GM12864 (cell line): ENCODE results near the gene DPYSL3.

ENCODE experiments used
- DNase-seq: peaks from one replicate; pipeline ENCODE4 v3.0.0-alpha.2; 2011; ENCODE audit warnings: low read depth
- H3K4me3 ChIP-seq: 2 replicates; pipeline ENCODE4 v1.5.1; 2011; ENCODE audit warnings: mild to moderate bottlenecking, low read depth, low read length, control low read depth
- TF ChIP-seq, protein P1 (sequence below): IDR thresholded peaks from 2 replicates; pipeline ENCODE4 v1.5.1; 2011; ENCODE audit warnings: low read depth, mild to moderate bottlenecking, moderate library complexity, low read length, control low read depth, inconsistent platforms; ENCODE audit errors: missing control alignments

The DPYSL3 gene

DNA sequence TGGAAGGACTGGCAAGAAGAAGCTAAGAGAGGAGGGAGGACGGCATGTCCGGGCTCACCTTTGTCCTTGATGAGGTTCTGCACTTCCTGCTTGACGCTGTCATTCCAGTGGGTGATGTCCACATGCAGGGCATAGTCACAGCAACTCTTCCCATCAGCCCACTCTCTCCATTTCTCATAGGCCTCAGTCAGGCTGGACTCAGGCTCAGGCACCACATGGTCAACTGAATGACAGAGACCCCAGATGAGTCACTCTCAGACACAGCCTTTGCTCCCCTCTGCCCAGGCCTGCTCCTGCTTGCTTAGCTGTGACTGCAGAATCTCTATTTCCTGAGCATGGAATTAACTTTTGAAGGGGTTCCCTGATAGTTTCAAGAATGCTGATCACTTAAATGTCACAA, 94.2 kb downstream of the DPYSL3 start:
- H3K4me3 ChIP-seq, result no peak overlapping the region
- DNase-seq, result no peak
- TF ChIP-seq, protein P1, sequence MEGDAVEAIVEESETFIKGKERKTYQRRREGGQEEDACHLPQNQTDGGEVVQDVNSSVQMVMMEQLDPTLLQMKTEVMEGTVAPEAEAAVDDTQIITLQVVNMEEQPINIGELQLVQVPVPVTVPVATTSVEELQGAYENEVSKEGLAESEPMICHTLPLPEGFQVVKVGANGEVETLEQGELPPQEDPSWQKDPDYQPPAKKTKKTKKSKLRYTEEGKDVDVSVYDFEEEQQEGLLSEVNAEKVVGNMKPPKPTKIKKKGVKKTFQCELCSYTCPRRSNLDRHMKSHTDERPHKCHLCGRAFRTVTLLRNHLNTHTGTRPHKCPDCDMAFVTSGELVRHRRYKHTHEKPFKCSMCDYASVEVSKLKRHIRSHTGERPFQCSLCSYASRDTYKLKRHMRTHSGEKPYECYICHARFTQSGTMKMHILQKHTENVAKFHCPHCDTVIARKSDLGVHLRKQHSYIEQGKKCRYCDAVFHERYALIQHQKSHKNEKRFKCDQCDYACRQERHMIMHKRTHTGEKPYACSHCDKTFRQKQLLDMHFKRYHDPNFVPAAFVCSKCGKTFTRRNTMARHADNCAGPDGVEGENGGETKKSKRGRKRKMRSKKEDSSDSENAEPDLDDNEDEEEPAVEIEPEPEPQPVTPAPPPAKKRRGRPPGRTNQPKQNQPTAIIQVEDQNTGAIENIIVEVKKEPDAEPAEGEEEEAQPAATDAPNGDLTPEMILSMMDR, result no peak

DNA sequence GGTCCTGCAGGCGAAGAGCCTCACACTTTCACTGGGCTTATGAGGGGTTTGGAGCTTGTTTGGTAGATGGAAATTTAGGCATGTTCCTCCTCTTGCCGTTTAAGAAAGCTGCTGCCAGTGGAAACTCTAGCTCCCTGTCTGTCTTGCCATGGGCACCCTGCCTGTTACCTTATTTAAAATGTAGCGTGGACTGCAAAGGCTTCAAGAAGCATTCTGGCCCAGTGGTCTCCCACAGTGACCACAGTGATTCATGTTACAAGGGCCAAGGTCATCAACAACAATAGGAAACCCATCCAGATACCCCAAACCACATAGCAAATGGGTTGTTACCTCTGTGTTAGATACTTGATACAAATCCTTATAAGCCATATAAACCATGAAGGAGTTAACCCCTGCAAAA, 96.6 kb downstream of the DPYSL3 start:
- TF ChIP-seq, protein P1, result no peak

DNA sequence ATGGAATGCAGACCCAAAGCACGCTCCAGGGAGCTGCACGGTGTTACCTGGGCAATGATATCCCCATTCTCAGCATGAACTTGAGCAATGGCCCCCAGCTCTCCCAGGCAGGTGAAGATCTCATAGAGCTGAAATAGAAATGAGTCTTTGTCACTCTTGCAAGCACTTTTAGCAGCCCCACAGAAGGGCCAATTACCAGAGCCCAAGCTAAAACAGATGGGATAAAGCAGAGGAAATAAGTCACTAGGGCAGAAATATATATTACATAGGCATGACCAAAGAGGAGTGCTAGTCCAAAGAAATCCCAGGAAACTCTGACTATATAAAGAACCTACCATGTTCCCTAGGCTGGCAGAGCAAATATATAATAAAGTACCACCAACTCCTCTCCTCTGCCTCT, 97.3 kb downstream of the DPYSL3 start:
- no peak overlapping the region for H3K4me3 ChIP-seq
- TF ChIP-seq, protein P1, result no peak
- DNase-seq, result no peak

More for the DNA sequence above, 96.6 kb downstream of the DPYSL3 start:
- DNase-seq, result no peak
- no peak overlapping the region for H3K4me3 ChIP-seq

DNA sequence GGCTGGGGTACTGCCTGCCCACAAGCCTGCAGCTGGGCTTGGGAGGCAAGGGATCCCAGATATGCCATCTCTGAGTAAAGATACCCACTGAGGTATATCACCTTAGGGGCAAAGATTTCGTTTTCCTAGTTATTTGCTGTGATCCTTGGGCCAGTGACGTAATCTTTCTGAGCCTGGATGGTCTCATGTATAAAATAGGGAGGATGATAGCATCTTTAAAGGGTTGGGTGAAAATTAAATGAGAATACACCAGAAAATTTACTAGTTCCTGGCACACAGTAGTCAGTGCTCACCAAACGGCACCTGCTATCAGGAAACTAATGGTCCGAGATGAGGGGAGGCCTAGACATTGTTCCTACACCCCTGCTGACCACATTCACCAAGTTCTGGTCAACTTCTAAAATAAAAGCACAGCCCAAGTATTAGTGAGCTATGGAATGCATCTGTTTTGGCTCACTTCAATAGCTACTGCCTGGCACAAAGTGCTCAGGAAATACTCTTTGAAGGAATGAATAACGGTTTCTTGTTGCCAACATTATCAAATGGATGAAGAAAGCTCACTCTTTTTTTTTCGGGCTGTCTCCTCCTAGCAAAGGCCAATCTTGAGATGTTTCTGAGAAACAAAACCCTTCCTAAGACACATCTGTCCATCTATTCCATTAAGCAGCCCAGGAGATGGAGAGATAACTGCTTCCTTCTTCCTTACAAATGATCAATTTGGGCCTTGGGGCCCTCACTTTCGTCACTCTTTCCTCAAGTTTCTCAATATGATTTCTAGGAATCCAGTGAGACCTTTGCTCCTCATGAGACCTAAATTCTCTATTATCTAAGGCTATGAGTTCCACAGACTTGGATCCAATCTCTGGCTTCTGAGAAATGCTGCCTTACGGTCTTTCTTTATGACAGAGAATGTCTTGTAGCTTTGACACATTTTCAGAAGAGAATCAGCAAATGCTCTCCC, 98.2 kb downstream of the DPYSL3 start:
- no peak overlapping the region for H3K4me3 ChIP-seq
- TF ChIP-seq, protein P1, result no peak
- DNase-seq, result no peak

DNA sequence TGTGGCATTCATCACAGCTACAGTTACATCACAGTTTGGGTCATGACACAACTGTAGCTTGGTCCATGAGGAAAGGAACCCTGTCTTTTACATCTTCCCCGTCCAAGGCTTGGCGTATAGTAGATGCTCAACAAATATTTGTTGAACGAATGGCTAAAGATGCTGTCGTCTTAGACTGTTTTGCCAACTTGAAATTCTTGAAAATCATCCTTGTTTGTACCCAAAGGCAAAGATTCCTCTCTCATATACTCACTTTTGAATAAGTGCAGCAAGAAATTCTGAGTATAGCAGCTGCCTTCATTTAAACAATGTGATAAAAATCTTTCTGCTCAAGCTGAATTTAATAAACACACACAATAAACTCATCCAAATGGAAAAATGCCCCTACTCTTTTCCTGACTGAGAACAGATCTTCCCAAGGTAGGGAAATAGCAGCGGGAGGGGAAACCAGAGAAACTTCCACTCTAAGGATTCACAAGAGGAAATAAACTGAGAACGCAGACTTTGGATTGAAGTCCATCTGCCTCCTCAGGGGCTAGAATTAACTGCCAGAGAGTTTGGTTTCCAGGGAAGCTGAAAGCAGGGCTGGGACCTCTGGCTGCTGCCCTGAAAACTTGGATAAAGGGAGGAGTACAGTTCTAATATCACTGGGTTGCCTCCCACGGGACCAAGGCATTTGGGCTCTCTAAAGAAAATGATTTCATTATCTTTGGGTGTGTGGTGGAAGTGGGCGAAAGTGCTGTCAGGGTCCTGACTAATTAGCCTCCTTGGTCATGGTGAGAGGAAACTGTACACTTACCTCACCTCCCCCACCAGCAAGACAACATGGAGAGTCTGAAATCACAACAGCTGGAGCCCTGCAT, 99.1 kb downstream of the DPYSL3 start:
- TF ChIP-seq, protein P1, result no peak
- DNase-seq, result no peak
- H3K4me3 ChIP-seq, result no peak overlapping the region

DNA sequence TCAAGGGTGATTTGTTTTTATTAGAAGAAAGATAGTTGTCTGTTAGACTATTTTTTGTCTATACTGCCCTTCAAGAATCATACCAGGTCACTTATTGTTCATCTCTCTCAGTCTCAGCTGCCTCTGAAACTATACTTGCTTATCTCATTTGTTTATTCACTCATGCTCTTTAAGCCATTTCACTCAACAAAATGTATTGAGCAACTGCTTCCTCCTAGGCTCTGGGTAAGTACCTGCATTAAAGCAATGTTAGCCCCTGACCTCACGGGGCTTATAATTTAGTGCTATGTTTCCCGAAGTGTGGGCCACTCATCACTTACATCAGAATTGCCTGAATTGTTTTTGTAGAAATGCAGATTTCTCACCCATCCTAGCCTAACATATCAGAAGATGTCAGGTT, 100.9 kb downstream of the DPYSL3 start:
- no peak overlapping the region for H3K4me3 ChIP-seq

More for the DNA sequence above, 100.9 kb downstream of the DPYSL3 start:
- TF ChIP-seq, protein P1, result no peak
- DNase-seq, result no peak
